Fibroblast of skin of left quadriceps (primary cell): Measurements from ENCODE around the gene HPX.
A peak's percentile ranks its signal among the peaks of the same experiment; 100 is the strongest.

Source experiments
- DNase-seq, 2 experiments: peaks; one replicate each; pipeline ENCODE4 v3.0.0-alpha.2; 2013; ENCODE audit warnings: low read depth in 2 of 2

The HPX gene

DNA sequence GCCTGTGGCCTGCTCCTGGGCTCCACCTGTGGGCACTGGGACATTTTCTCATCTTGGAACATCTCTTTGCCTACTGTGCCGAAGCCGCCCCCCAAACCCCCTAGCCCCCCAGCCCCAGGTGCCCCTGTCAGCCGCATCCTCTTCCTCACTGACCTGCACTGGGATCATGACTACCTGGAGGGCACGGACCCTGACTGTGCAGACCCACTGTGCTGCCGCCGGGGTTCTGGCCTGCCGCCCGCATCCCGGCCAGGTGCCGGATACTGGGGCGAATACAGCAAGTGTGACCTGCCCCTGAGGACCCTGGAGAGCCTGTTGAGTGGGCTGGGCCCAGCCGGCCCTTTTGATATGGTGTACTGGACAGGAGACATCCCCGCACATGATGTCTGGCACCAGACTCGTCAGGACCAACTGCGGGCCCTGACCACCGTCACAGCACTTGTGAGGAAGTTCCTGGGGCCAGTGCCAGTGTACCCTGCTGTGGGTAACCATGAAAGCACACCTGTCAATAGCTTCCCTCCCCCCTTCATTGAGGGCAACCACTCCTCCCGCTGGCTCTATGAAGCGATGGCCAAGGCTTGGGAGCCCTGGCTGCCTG, 49.2 kb downstream of the HPX start:
- no peak for DNase-seq

DNA sequence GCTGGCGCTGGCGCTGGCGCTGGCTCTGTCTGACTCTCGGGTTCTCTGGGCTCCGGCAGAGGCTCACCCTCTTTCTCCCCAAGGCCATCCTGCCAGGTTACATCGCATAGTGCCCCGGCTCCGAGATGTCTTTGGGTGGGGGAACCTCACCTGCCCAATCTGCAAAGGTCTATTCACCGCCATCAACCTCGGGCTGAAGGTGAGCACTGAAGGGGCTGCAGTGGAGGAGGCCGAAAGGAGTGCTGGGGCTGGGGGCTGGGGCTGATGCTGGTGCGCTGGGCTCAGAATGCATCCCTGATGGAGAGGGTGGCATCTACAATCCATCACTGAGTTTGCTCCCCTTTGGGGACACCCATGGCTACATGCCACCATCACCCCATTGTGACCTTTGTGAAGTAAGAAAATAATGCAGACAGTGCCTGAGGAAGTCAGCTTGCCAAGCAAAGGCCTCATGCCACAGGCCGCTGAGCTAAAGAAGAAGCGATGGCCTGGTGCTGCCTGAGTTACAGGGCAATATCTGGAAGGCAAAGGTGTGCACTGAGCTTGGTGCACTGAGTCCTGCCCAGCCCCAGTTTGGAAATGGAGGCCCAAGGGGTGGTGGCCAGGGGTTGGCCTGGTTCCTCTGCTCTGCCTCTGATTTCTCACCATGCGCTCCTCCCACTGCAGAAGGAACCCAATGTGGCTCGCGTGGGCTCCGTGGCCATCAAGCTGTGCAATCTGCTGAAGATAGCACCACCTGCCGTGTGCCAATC, 49.9 kb downstream of the HPX start:
- no peak for DNase-seq

DNA sequence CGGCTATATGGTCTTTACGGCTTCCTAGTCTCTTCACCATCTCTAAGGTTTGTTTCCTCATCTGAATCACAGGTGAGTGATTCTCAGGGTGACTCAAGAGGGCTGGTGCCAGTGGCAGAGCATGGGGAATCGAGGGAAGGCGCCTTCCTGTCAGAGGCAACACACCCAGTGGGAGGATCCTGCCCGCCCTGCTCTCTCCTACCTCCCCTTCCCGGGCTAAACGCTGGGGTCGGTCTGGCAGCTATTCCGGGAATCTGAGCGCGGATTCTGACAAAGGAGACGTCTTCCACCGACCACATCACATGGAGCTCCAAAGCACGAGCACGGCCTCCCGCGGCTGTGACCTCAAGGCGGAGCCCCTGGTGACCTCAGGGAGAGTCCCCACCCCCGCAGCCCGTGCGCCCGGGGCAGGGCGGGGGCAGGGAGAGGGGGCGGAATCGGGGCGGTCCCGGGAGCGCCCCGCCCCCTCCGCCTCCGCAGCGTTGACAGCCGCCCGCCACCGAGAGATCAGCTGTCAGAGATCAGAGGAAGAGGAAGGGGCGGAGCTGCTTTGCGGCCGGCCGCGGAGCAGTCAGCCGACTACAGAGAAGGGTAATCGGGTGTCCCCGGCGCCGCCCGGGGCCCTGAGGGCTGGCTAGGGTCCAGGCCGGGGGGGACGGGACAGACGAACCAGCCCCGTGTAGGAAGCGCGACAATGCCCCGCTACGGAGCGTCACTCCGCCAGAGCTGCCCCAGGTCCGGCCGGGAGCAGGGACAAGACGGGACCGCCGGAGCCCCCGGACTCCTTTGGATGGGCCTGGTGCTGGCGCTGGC, 50.7 kb downstream of the HPX start, which contains the start of gene SMPD1:
SMPD1 (plus strand) TSS at position 570 of the 813 bp plus-strand sequence; CDS start at position 695, 125 bp downstream.
- DNase-seq: peak; percentile 59 to 61

DNA sequence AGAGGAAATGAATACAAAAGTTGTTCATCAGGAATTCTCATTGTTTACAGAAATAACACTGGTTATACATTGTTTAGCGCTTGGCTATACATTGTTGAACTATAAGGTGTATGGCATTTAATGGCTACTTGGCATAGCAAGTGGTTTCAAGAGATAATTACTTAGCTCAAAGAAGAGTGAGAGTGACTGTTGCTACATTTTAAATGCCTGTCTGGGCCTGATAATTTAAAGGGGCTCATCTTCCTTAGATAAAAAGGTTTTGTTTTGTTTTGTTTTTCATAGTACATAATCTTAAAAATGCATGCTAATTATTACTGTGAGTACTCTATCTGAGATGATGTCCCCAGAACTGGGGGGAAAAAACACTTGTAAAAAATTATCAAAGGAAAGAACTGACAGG, 52.0 kb downstream of the HPX start:
- DNase-seq: no peak

DNA sequence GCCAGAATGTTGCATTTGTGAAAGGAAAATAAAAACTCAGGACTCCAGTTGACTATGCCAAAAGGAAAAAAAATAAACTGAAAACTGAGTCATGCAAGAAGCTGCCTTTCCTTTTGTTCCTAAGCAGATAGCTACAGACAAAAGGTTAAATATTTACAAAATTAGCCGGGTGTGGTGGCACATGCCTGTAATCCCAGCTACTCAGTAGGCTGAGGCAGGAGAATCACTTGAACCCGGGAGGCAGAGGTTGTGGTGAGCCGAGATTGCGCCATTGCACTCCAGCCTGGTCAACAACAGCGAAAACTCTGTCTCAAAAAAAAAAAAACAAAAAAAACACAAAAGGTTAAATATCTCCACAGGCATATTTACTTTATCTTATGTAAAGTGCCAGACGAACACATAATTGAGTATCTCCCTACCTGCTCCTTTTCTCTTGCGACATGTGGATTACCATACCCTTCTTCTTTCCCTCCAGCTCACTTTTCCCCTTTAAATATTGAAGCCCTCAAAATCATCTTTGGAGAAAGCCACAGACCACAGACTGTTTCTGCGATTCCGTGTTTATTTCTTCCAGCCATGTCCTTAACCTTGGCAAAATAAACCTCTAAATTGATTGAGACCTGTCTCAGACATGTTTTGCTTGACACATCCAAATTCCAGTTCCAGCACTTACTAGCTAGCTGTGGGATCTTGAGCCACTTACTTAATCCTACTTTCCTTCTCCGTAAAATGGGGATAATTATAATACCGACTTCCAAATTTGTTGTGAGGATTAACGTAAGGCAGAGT, 52.8 kb downstream of the HPX start:
- no peak for DNase-seq

DNA sequence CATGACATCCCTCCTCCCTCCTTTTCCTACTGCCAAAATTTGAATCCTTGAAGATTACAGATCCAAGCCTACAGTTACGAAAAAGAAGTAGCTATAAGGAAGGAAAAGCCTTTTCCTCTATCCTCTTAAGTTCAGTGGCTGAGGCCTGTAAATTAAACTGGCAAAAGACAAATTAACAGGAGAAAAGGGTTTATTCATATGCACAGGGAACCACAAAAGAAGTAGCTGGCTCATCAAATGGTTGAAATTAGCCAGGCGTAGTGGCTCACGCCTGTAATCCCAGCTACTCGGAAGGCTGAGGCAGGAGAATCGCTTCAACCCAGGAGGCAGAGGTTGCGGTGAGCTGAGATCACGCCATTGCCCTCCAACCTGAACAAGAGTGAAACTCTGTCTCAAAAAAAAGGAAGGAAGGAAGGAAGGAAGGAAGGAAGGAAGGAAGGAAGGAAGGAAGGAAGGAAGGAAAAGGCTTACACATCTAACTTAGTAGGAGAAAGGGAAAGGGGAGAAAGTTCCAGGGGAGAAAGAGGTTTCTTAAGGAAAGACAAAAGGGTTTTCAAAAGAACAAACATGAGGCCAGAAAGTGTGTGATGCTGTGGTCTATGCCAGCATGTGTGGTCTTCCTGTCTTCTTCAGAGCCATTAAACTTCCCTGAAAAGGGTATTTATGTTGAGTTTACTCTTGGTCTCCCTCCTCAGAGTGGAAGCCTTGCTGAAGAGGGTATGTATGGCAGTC, 55.6 kb downstream of the HPX start:
- DNase-seq: no peak
